HG02588 (cell line): Measurements from ENCODE around the gene ADAMTS10.
"Not testable (repeated sequence)": the region's sequence is repeated elsewhere in the genome, so short reads cannot be mapped to it uniquely, and the experiment has no call there.

Experiments used
- ATAC-seq: cut with Tn5 transposase; IDR thresholded peaks from one replicate; pipeline ENCODE4 v1.9.1; 2021; ENCODE audit warnings: mild to moderate bottlenecking, moderate library complexity; ENCODE audit not compliant: unreplicated experiment

ADAMTS10 gene

DNA sequence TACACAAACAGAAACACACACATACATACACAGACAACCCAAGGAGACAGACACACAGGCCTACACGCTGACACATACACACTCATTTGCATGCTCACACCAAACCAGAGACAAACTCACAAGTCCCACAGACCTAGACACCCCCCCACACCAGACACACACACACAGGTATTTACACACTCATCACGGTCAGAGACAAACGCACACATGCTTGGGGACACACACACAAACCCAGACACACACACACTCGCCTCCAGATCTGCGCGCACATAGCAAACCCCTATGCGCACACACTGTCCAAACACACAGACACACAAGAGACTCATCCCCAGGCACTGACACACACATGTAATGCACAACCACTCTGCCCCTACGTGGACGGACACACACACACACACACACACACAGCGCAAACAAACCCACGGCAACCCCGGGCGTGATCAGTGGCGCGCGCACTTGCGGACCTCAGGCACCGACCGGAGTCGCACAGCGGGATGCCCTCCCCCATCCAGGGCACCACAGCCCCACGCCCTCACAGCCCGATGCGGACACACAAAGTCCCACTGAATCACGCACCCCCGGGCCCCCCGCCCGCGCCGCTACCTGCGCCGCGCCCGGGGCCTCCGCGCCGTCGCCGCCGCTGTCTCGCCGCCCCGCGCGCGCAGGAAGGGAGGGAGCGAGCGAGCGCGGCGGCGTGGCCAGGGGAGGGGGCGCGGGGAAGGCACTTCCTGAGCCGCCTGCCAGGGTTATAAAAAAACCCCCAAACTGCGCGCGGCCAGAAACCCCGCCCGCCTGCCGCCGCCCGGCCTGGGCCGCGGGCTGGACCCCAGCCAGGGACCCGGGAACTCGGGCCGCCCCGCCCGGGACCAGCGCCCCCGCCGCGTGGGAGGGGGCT, at the start of gene ADAMTS10:
Gene ADAMTS10, minus strand, starts transcription at position 675 of the 895 bp plus-strand sequence. CDS start 5,005 bp downstream, outside the sequence.
- no peak for ATAC-seq

GRCh38 chr19:8659905-8660304, 49.4 kb upstream of the ADAMTS10 start:
- no peak for ATAC-seq

- ATAC-seq: no peak
These were observed 47.4 kb upstream of the ADAMTS10 start for GRCh38 chr19:8657869-8658268.

DNA sequence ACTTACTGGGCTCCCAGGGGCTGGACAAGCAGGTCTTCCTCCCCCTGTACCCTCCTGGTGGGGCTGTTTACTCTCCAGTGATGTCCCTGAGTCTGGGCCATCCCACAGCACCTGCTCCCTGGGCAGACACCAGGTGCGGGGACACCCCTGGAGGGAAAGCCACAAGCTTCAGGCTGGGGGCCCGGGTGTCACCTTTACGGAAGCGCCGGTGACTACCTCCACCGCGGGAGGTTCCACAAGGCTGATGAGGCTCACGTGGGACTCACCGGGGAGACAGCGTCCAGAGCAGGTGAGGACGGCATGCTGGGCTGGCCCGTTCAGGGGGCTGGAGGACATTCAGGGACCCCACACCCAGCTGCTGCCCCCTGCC, 44.8 kb upstream of the ADAMTS10 start:
- ATAC-seq: no peak

DNA sequence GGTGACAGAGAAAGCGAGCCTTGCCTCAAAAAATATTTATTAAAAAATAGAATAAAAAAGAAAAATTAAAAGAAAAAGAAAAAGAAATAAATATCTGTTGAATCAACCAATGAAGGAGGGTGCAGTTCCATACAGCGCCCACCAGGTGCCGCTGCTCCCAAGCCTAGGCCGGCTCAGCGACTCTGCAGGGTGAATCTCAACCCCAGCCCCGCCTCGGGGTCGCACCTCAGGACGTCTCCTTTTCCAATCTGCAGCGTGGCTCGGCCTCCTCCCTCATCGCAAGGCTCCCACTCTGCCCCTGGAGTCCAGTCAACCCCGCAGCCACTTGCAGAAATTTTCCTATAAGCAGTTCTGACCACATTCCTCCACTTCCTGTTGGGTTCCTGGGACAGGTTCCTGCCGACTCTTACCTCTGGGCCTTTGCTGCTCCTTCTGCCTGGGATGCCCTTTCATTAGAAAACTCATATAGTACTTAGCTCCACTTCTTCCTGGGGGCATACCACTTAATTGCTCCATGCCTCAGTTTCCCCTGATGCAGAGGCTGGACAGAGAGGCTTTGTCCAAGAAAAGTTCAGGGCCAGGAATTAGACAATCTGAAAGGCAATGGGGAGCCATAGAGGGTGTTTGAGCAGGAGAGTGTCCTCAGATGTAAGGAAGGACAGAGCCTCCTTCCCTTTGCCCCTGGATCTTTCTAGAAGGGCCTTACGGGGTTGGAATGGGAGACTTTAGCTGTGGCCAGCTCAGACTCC, 44.2 kb upstream of the ADAMTS10 start:
- ATAC-seq: no peak

GRCh38 chr19:8648240-8648639, 37.7 kb upstream of the ADAMTS10 start:
- ATAC-seq: no peak

DNA sequence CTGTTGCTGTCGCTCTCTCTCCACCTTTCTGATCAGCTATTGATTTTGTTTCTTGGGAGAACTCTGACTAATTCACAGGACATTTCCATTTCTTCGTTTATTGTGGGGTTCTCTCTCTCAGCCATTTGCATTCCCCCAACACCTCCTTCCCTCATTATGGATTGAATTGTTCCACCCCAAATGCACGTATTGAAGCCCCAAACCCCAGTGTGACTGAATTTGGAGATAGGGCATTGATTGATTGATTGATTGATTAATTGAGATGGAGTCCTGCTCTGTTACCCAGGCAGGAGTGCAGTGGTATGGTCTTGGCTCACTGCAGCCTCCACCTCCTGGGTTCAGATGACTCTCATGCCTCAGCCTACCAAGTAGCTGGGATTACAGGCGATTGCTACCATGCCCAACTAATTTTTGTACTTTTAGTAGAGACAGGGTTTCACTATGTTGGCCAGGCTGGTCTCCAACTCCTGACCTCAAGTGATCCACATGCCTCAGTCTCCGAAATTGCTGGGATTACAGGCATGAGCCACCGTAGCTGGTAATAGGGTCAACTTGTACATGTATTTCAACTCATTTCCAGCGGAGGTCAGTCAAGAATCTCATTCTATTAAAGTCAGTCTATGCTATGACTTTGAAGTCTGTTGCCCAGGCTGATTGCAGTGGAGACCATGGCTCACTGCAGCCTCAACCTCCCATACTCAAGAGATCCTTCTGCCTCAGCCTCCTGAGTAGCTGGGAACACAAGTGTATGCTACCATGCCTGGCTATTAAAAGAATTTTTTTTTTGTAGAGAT, 33.5 kb upstream of the ADAMTS10 start:
- ATAC-seq: no peak

DNA sequence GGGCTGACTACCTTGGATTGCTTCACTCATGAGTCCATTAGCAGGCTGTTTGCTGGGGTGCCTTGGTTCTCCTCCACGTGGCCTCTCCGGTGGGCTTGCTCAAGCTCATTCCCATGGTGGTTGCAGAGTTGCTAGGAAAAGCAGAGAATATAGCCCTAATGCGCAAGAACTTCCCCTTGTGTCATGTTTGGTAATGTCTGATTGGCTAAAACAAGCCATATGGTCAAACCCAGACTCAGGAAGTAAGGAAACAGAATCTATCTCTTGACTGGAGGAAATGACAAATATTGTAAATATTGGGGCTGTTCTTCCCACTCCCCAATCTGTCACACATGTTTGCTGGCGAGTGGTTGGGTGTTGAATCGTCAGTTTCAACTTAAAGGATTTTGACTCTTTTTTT, 32.0 kb upstream of the ADAMTS10 start:
- ATAC-seq: no peak

- no peak for ATAC-seq
These were observed 31.5 kb upstream of the ADAMTS10 start for GRCh38 chr19:8641908-8642547.

GRCh38 chr19:8641221-8641907, 30.8 kb upstream of the ADAMTS10 start:
- no peak for ATAC-seq

DNA sequence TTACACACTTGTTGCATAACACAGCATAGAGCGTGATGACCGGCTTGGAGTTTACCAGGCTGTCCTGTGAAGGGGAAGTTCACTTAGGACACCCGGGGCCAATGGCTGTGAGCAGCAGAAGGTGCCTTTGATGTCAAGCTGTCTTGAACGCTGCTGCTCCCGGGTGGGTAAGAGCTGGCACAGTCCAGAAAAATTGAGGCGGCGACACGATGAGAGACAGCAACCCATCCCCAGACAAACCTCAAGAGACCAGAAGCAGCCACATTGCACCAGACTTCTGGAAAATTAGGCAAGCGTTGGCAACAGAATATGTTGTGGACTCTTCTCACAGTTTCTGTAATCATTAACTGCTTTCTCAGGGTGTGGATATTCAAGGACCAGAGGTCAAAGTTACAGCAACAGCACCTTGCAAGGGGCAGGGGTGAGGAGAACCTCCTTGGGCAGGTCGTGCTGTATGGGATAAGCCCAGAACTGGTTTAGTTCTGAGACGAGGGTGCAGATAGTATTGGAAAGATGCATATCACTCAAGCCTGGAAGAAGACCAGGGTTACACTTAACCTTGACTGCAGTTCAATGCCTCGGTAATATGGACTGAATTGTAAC, 30.0 kb upstream of the ADAMTS10 start:
- no peak for ATAC-seq

GRCh38 chr19:8639821-8640401, 29.4 kb upstream of the ADAMTS10 start:
- ATAC-seq: no peak

GRCh38 chr19:8638078-8638619, 27.6 kb upstream of the ADAMTS10 start:
- ATAC-seq: no peak

GRCh38 chr19:8637070-8637469, 26.6 kb upstream of the ADAMTS10 start:
- ATAC-seq: not testable (repeated sequence)

- ATAC-seq: no peak
These were observed 24.9 kb upstream of the ADAMTS10 start for GRCh38 chr19:8635422-8635821.

DNA sequence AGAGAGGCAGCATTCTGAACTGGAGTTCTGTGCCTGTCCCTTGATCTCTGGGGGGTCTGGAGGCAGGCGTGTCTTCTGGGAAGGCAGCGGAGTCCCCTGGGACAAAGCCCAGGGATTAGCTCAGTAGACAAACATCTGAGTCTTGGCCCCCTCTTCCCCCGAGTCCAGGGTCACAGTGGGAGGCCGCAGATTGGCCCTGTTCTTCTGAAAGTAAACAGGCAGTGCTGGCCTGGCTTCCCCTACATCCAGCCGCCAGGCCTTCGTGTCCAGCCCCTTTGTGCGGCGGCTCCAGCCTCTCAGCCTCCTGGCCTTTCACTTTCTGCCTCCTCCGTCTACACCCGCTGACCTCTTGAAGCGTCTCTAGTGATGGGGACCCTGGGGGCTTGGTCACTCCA, 20.9 kb upstream of the ADAMTS10 start:
- ATAC-seq: no peak

- ATAC-seq: no peak
These were observed 20.4 kb upstream of the ADAMTS10 start for GRCh38 chr19:8630796-8631424.

DNA sequence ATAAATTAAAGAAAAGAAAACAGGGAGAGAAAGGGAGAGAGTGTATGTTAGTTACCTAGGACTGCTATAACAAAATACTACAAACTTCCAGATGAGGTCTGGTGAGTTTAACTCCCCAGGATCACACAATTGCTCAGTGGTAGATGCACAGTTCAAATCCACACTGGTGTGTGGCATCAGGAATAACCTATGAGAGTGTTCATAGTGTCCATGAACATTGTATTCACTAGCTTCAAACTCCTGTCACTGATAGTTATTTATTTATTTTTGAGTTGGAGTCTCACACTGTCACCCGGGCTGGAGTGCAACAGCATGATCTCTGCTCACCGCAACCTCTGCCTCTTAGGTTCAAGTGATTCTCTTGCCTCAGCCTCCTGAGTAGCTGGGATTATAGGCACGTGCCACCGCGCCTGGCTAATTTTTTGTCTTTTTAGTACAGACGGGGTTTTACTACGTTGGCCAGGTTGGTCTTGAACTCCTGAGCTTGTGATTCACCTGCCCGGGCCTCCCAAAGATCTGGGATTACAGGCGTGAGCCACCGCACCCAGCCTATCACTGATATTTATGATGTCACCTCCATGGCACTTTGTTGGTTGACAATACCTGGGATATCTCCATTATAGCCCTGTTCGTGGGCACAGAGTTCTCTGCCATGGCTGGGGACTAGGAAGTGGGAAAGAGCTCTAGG, 19.6 kb upstream of the ADAMTS10 start, which contains the start of gene NFILZ:
Gene NFILZ, plus strand, starts transcription at position 638 of the 688 bp plus-strand sequence. CDS start 46,133 bp downstream, outside the sequence.
- no peak for ATAC-seq
